Adipocyte (in vitro differentiated cells): ENCODE data around the gene PPP1R3F.

Experiments used
- DNase-seq: peaks from one replicate; pipeline ENCODE4 v3.0.0-alpha.2; 2015; ENCODE audit warnings: low read depth
- H3K27me3 ChIP-seq: replicated peaks from 2 replicates; pipeline ENCODE4 v1.7.0; 2013; ENCODE audit warnings: mild to moderate bottlenecking, low read length, moderate library complexity; ENCODE audit not compliant: control insufficient read depth, insufficient read depth
- H3K36me3 ChIP-seq: 2 replicates; pipeline ENCODE4 v1.7.0; 2013; ENCODE audit warnings: low read length, mild to moderate bottlenecking, moderate library complexity; ENCODE audit not compliant: control insufficient read depth, insufficient read depth, severe bottlenecking
- H3K4me1 ChIP-seq: 2 replicates; pipeline ENCODE4 v1.7.0; 2013; ENCODE audit warnings: mild to moderate bottlenecking, low read length, moderate library complexity; ENCODE audit not compliant: control insufficient read depth, insufficient read depth
- H3K4me3 ChIP-seq: 2 replicates; pipeline ENCODE4 v1.7.0; 2013; ENCODE audit warnings: mild to moderate bottlenecking, low read length, moderate library complexity
- H3K9ac ChIP-seq: 2 replicates; pipeline ENCODE4 v1.7.0; 2013; ENCODE audit warnings: mild to moderate bottlenecking, low read length, moderate library complexity
- H3K9me3 ChIP-seq: 2 replicates; pipeline ENCODE4 v1.7.0; 2013; ENCODE audit warnings: mild to moderate bottlenecking, low read length, moderate library complexity; ENCODE audit not compliant: control insufficient read depth

Gene PPP1R3F

GRCh38 chrX:49276671-49277534, 7.3 kb downstream of the PPP1R3F start:
- H3K9ac ChIP-seq, result no peak overlapping the region
- no peaks in the 10 kb centered on the region for H3K9me3 ChIP-seq
- no peaks in the 10 kb centered on the region for H3K36me3 ChIP-seq
- no peak overlapping the region for H3K4me3 ChIP-seq
- DNase-seq, result no peak
- peaks cover 7% of the 10 kb centered on the region for H3K4me1 ChIP-seq
- H3K27me3 ChIP-seq, result peaks cover 13% of the 10 kb centered on the region

- DNase-seq, result no peak
- Histone ChIP-seq H3K9ac (no peak overlapping the region), H3K4me3 (no peak overlapping the region), H3K9me3 (no peaks in the 10 kb centered on the region), H3K4me1 (peaks cover 2% of the 10 kb centered on the region), H3K36me3 (no peaks in the 10 kb centered on the region), H3K27me3 (peaks cover 13% of the 10 kb centered on the region)
Observed at GRCh38 chrX:49277535-49277830, 7.9 kb downstream of the PPP1R3F start.

- DNase-seq, result no peak
Observed at GRCh38 chrX:49278081-49278480, 8.5 kb downstream of the PPP1R3F start.

GRCh38 chrX:49282647-49283011, 13.0 kb downstream of the PPP1R3F start:
- Histone ChIP-seq H3K4me3 (no peak overlapping the region), H3K4me1 (no peaks in the 10 kb centered on the region), H3K27me3 (peaks cover 10% of the 10 kb centered on the region), H3K9me3 (no peaks in the 10 kb centered on the region), H3K36me3 (no peaks in the 10 kb centered on the region), H3K9ac (no peak overlapping the region)
- peak; percentile 8 for DNase-seq

More at GRCh38 chrX:49278081-49278480, 8.5 kb downstream of the PPP1R3F start:
- peaks cover 13% of the 10 kb centered on the region for H3K27me3 ChIP-seq
- no peak overlapping the region for H3K9ac ChIP-seq
- H3K36me3 ChIP-seq, result no peaks in the 10 kb centered on the region
- H3K9me3 ChIP-seq, result no peaks in the 10 kb centered on the region
- no peaks in the 10 kb centered on the region for H3K4me1 ChIP-seq
- H3K4me3 ChIP-seq, result no peak overlapping the region

GRCh38 chrX:49284212-49284611, 14.6 kb downstream of the PPP1R3F start:
- H3K4me3 ChIP-seq, result no peak overlapping the region
- DNase-seq, result no peak
- no peaks in the 10 kb centered on the region for H3K36me3 ChIP-seq
- H3K9ac ChIP-seq, result no peak overlapping the region
- no peaks in the 10 kb centered on the region for H3K4me1 ChIP-seq
- H3K9me3 ChIP-seq, result no peaks in the 10 kb centered on the region
- peaks cover 7% of the 10 kb centered on the region for H3K27me3 ChIP-seq

GRCh38 chrX:49286136-49286535, 16.5 kb downstream of the PPP1R3F start:
- H3K27me3 ChIP-seq, result peaks cover 7% of the 10 kb centered on the region
- H3K9me3 ChIP-seq, result no peaks in the 10 kb centered on the region
- H3K4me1 ChIP-seq, result no peaks in the 10 kb centered on the region
- H3K4me3 ChIP-seq, result no peak overlapping the region
- no peak overlapping the region for H3K9ac ChIP-seq
- no peak for DNase-seq
- no peaks in the 10 kb centered on the region for H3K36me3 ChIP-seq

GRCh38 chrX:49286581-49286980, 17.0 kb downstream of the PPP1R3F start:
- no peak for DNase-seq
- H3K4me3 ChIP-seq, result no peak overlapping the region

GRCh38 chrX:49287665-49288064, 18.1 kb downstream of the PPP1R3F start:
- Histone ChIP-seq H3K9me3 (no peaks in the 10 kb centered on the region), H3K27me3 (peaks cover 9% of the 10 kb centered on the region), H3K4me1 (no peaks in the 10 kb centered on the region), H3K9ac (no peak overlapping the region), H3K36me3 (no peaks in the 10 kb centered on the region), H3K4me3 (no peak overlapping the region)
- no peak for DNase-seq

More at GRCh38 chrX:49286581-49286980, 17.0 kb downstream of the PPP1R3F start:
- no peak overlapping the region for H3K9ac ChIP-seq
- no peaks in the 10 kb centered on the region for H3K9me3 ChIP-seq
- no peaks in the 10 kb centered on the region for H3K4me1 ChIP-seq
- H3K27me3 ChIP-seq, result peaks cover 7% of the 10 kb centered on the region
- no peaks in the 10 kb centered on the region for H3K36me3 ChIP-seq

- H3K36me3 ChIP-seq, result no peaks in the 10 kb centered on the region
- no peaks in the 10 kb centered on the region for H3K9me3 ChIP-seq
- H3K9ac ChIP-seq, result no peak overlapping the region
- no peaks in the 10 kb centered on the region for H3K4me1 ChIP-seq
- H3K4me3 ChIP-seq, result no peak overlapping the region
- no peak for DNase-seq
- H3K27me3 ChIP-seq, result peaks cover 13% of the 10 kb centered on the region
Observed at GRCh38 chrX:49290215-49290614, 20.6 kb downstream of the PPP1R3F start.

- Histone ChIP-seq H3K9ac (no peak overlapping the region), H3K27me3 (peaks cover 13% of the 10 kb centered on the region), H3K4me1 (no peaks in the 10 kb centered on the region), H3K4me3 (no peak overlapping the region), H3K36me3 (no peaks in the 10 kb centered on the region), H3K9me3 (no peaks in the 10 kb centered on the region)
- DNase-seq, result peak; percentile 58
Observed at GRCh38 chrX:49291615-49292337, 22.2 kb downstream of the PPP1R3F start.

- H3K4me3 ChIP-seq, result no peak overlapping the region
- H3K27me3 ChIP-seq, result peaks cover 10% of the 10 kb centered on the region
- no peaks in the 10 kb centered on the region for H3K36me3 ChIP-seq
- H3K9ac ChIP-seq, result no peak overlapping the region
- no peaks in the 10 kb centered on the region for H3K4me1 ChIP-seq
- DNase-seq, result no peak
- H3K9me3 ChIP-seq, result no peaks in the 10 kb centered on the region
Observed at GRCh38 chrX:49292400-49293362, 23.1 kb downstream of the PPP1R3F start.
